HuH-7 (cell line): ENCODE data around the gene MYO16.

Experiments
- DNase-seq: peaks from one replicate; pipeline ENCODE4 v3.0.0; 2011; ENCODE audit warnings: low spot score

MYO16 gene

DNA sequence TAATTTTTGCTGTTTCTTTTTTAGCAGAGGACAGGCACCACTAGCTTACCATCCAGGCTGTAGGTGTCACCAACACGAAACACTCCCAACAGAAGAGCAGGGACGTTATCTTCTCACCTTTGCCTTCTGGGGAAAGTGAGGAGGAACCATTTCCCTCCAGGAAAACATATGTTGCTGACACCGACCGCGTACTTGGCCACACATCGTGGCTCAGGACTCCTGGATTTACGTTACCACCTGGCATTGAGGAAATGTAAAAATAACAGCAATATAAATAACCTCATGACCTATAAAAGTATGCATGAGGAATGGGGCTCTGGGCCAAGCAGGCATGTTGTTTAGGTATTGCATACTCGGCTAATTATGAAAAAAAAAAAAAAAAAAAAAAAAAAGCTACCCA lies 525.1 kb downstream of the MYO16 start:
- no peak for DNase-seq

DNA sequence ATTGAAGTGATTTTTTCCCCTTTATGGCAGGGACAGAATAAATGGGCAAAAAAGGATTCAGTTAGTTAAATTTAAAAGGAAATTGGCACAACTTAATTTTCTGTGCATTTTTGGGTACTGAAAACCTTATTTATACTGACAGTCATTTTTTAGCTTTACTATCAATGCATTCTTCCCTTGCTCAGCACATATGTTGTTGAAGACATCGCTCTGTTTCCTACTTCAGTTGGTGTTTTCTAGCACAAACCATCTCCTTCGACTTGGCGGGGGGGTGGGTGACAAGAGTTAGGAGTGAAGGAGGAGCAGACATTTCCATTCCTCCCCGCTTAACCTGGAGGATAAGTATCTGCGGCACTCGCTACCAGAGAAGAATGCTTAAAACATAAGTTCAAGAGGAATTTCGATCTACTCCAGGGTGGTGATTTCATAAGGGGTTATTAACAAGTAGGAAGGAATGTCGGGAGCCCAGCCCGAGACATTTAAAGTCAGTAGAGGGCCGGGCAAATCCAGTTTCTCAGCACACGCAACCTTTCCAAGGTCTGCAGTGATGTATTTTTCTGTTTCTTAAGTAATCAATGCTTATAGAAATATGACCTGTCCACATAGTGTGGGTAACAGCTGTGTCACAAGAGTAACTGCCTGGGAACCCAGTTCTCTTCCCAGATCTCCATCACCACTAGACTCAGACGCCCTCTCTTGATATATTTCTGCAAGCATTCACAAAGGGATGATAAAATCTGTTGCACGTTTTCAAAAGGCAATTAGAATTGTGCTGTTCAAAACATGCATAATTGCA lies 525.8 kb downstream of the MYO16 start:
- DNase-seq: no peak

DNA sequence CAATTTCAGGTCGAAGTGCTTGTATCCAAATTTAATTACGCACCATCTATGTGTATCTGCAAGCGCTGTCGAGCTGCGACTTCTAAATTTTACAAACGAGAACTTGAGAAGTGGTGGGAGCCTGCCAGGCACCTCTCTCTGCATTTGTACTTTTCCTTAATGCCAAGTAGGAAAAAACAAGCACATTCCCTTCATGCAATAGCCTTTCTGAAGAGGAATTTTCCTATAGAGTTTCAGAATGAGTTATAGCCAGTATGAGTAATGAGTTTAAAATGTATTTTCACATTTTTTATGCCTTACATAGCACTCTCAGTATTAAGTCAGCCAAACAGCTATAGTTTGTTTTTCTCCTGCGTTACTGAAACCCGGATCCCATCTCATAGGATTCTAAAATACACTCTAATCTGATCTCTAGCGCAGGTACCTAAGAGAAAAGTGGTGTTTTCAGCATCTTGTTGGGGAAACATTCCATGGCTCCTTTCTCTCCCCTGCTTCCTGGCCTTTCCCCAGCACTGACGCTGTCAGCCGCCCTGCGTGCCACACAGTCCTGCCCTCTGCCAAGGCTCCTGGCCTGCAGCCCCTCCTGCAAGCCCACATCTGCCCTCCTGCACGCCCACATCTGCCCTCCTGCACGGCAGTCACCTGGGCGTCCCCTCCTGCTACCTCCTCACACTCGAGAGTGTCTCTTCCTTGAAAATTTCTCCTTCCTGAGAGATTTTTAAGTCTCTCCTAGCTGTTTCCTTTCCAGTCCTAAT lies 526.9 kb downstream of the MYO16 start:
- DNase-seq: no peak

DNA sequence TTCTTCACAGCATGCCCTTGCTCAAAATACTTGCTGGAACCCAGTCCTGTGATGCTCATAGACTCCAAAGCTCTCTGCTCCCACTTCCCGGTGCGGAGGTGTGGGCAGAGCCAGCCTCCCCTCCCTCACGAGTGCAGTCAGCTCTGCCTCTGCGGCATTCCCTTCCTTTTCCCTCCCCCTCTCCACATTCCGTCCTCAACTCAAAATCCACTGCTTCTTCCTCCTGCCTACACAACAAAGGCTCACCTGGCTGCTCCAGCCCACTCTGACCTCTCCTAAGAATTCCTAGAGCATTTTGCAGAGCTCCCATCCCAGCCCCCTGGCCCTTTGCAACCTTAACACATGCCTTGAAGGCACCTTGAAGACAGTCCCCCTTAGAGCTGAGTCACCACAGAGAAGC lies 527.9 kb downstream of the MYO16 start:
- DNase-seq: no peak

DNA sequence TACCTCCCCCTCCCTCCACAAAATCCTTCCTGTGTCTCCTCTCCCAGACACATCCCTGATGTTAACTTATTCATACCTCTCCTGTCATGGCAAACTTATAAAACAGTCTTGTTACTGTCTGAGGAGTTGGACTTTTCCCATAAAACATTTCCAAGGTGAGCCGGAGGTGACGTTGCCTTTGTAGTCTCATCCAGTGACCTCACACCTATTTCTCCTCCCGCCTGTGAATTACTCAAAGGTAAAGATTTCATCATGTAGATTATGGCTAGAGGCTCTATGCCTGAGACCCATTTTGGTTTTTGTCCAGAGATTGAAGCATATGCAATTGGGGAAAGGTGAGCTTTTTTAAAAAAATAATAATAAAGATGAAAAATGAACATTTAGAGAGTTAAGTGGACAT lies 529.0 kb downstream of the MYO16 start:
- no peak for DNase-seq

DNA sequence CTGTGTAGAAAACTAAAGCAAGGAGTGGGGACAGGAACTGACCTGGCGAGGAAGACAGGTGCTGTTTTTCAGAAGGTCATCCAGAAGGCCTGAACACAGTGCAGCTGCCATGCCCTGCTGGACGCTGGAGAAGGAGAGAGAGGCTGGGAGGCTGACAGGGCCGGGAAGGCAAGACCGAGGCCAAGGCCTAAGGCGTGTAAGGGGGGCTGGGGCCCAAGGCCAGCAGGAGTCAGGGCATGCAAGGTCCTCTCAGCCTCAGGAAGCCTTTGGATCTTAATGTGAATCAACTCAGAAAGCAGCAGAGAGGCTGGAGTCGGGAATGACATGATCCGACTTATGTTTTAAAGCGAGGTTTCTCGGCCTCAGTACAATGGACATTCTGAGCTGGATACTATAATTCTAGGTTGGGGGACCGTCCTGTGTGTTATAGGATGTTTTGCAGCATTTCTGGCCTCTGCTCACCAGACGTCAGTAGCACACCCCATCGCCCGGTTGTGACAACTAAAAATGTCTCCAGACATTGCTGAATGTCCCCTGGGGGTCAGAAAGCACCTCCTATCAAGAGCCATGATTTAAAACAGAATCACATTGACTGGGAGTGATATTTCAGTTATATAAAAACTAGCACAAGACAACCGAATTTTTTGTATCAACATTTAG lies 530.4 kb downstream of the MYO16 start:
- DNase-seq: no peak

DNA sequence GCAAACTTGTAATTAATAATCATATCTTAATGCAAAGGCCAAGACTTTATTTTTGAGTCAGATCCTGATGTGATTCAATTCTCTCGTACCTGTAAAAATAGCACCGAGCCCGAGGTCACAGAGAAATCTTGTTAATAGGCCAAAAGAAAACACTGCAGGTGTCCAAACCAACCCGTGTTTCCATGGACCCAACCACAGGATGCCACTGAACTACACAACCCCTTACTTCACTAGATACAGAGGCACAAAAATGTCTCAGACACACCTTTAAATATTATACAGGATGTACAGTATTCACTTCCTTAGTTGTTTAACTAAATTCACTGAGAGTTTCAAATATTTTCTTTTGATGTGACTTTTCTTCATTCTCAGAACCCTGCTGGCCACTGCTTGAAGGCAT lies 530.9 kb downstream of the MYO16 start:
- DNase-seq: no peak

DNA sequence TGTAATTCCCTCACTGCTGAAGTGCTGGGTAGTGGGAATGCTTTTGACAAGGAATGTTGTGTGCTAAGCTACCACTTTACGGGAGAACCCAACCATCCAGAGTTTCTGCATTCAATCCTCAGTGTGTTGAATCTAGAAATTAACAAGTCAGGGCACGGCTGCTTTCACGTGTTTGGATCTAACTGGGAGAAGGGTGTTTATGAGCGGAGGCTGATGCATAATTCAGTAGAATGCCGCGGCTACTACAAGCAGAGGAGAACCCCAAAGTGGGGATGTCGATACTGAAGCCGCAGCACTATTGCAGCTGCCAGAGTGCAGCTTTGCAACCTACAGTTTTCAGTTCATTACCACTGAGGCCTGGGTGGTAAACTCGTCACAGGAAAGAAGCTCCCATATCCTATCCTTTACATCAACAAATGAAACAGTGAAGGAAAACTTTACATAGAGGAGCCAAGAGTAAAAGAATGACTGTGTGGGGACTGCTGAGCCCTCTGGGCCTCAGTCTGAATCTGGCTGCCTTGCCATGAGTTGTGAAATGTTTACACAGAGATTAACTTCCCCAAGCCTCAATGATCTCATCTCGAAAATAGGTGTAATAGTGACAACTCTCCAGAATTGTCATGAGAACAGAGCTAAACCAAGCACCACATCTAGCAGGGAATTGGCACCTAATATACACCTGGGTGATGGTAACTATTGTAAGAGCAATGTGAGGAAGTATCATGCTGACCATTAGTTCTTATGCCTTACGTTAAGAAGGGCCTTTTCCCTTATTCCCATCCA lies 531.7 kb downstream of the MYO16 start:
- DNase-seq: no peak

DNA sequence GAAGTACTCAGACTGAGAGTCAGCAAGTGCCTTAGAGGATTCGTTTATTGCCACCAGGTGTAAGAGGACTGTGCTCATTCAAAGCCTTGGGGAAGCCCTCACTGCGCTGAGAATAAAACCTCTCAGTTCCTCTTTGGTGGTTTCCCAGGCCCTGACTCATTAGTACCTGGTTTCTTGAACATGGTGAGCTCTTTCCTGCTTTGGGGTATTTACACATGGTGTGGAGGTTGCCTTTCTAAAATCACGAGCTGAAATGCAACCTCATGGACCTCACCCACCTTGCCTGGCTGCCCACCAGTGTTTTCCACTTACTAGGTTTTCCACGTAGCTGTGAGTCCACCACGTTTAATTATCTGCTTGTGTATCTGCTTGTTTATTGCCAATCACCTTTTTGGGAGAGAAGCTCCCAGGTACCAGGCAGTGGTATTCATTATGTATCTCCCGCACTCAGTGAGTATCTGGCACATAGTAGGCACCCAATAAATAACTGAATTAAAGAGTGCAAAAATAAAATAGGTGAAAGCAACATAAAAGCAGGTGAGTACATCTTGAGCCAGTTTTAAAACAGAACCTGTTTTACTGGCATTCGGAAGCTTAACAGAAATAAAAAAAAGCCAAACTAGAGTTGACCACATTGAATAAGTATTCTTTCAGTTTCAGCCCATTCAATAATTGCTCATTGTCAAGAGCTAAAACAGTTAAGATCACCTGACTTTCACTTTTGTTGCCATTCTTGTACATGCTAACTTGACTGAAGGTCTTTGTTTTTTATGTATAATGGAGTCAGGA lies 533.0 kb downstream of the MYO16 start:
- no peak for DNase-seq

DNA sequence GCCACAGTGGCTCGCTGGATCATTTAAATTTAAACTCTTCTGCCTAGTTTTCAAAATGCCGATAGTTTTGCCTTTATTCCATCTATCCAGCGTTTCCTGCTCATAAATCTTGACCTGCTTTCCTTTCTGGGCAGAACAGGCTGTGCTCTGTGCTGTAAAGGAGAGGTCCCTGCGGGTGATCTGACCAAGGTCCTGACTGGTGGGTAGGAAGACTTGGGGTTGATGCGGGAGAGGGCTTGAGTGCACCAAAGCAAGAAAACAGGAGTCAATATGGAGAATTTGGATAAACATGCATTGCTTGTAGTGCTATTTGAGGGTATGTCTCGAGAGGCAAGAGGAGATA lies 533.6 kb downstream of the MYO16 start:
- DNase-seq: no peak

DNA sequence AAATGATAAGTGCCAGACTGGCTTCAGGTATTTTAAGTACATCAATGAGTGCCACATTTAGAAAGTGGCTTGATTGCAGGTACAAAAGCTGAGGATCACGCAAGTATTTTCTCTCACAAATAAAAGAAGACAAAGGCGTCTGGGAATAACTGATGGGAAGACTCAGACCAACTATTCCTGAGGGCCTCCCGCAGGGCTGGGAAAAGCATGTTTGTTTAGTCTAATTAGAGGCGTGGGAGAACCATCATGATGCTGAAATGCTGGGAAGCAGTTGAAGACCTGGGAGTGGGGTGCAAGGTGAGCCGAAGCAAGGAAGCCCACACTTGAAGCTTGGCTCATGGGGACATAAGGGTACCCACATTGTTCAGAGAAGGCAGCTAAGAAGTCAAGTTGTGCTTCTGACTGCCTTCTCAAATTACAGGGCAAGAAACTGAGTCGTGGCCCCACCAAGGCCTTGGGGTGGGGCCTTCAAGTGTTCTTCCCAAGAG lies 536.0 kb downstream of the MYO16 start:
- DNase-seq: no peak

DNA sequence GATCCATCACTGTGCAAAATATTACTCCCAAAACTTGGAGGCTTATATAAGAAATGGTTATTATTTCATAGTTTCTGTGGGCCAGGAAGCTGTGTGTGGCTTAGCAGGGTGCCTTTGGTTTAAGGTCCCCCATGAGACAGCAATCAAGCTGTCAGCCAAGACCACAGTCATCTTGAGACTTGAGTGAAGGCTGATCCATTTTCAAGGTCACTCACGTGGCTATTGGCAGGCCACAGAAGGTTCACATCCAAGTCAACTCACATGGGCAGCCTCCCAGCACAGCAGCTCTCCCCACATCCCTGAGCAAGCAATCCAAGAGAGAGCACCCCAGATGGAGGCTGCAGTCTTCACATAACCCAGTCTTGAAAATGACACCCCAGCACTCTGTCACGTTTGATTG lies 537.4 kb downstream of the MYO16 start:
- DNase-seq: no peak

DNA sequence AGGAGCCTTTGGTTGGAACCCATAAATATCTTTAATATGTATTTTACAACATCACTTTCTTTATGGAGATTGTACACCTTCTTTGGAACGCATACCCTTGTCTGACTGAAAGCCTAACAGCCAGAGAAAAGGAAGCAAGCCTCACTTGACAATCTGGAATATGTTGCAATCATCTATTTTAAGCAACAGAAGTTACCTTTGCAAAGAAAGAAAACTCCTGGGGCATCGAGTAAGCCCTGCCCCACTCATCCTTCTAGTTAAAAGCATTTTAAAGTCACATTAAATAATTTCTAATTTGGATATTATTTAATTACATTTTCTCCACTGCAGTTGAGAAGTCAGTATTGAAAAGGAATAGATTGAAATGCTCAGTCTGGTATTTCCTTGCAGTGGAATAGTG lies 542.7 kb downstream of the MYO16 start:
- DNase-seq: no peak

DNA sequence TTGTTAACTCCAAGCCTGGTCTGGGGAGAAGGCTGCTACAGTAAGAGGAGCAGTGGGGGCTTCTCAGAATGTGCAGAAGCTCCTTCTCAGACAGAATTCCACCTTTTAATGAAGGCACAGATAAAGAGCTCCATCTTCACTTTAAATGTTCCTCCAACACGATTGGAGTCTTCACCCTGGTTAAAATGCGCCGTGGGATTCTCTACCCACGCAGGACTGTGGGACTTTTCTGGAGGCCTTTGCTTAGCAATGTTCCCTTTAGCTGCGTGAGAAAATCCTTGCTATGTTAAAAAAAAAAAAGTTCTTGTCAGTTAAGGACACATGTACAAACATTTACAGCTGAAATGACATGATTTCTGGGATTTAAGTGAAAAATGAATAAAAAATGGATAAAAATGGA lies 546.3 kb downstream of the MYO16 start:
- DNase-seq: no peak

DNA sequence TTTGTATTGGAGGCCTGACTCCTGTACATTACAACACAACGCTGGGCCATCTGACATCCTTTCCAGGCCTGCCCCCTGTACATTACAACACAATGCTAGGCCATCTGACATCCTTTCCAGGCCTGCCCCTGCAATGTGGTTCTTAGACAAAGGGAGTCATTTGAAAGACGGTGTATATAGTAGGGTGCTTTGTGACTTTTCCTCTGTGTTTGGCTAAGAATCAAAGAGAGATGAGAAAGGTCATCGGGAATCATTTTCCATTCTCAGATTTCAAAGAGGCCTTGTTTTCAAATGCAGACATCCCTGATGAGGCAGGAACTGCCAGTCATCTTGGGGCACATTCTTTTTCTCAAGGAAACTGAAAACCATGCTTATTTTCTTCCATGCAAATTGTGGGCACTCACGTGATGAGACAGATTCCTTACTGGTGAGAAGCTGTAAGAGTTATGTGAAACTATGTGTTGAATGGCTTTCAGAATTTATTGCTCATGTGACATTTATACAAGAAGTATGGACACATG lies 551.6 kb downstream of the MYO16 start:
- DNase-seq: no peak

DNA sequence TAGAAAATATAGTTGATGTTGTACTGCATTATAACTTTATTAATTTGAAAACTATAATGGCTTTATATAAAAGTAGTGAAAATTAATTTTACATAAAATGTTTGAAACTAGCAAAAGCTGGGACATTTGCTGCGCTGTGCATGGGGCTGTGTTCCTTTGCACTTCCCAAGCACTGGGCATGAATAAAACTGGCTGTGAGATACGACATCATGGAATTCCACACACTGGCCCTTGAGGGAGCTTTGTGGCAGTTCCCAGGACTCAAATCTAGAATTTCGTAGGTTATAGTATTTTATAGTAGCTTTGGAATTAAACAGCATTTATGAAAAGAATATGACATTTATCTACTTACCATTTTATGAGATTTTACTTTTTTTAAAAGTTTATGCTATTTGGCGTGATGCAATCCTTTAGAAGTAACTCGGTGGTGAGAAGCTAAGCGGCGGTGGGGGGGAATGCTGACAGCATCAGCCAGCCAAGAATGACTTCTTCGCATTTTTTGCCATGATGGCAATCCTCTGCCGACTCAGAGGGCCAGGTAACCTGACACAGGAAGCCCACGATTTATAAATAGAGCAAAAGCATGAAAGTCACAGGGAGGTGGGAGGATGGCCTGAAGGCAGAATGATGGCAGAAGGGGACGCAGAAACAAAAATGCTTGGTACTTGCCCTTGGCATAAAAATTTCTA lies 553.5 kb downstream of the MYO16 start:
- DNase-seq: no peak

DNA sequence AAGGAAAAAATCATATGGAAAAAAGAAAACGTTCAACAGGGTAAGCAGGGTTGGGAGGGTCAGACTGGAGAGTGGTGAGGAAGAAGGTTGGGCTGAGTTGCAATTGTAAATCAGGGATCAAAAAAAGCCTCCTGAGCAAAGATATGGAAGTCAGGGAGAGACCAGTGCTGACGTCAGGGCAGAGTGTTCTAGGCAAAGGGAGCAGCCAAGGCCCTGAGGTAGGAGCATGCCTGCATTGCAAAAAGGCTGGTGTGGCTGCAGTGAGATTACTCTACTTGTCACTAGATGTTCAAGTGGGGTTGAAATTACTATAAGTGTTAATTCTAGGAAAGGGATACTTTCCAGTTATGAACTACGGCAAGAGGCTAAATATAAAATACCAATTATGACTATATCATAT lies 562.0 kb downstream of the MYO16 start:
- DNase-seq: no peak

DNA sequence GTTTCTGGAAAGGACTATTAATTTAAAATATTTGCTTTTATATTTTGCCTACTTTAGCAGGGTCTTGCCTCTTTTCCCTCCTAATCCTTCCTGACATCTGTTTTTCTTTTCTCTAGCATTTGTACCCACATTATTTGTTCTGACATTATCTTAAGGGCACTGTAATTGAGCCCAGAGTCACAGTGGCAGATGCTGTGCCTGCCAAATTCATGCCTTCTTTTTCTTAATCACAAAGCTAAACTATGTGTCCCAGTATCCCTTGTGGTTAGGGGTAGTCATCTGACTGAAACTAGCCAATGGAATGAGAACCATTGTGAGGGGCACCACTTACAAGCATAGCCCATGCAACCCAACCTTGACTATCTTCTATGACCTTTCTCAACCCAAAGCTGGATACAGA lies 562.9 kb downstream of the MYO16 start:
- DNase-seq: no peak

DNA sequence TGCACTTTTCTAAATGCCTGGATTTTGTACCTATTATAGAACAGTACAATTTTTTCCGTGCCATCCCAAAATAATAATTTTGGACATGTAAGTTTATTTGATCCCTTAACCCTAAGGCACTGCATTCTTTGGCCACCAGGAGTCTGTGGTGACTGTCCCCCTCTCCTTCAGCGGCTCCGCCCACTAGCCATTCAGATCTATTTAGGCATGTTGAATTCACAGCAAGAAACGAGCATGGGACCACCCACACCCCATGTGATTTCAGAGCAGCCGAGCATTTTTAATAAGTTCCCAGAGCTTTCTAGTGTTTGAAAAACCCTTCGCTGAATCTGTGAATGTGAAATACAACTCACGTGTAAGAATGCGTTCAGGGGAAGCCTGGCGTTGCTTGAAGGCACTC lies 567.5 kb downstream of the MYO16 start:
- no peak for DNase-seq

DNA sequence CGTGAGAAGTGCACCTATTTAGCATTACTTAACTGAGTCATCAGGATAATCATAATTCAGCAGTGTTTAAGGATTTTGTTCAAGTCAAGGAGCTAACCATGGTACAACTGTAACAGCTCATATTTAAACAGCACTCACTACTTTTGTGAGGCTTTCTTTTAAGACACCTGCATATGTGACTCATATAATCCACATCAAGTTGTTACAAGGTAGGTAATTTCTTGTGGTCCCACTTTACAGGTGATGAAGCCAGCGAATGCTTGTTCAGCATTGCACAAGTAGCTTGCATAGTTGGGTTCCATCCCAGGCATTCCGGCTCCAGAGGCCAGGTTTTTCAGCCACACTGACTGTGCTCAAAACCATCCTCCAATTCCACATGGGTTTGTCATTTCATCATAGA lies 569.2 kb downstream of the MYO16 start:
- DNase-seq: no peak

DNA sequence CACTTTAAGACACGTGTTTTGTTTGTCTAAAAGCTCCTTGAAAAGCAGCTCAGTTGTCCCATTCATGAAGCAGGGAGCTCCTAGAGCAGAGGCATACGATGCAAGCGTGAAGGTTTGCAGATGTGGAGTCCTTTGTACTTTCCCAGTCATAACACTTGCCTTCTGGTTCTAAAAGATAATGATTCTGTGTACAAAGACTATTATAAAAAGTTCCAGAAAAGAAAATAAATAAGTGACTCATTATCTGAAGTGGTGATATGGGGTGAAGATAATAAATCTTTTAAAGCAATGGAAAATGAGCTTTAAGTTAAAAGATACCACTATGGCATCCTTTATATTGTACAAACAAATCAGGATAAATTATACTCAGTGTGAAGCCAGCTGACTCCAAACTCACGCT lies 569.9 kb downstream of the MYO16 start:
- DNase-seq: no peak
